ENCODE data around the gene GRIK4.

- TF ChIP-seq PKNOX1 (IDR thresholded peaks at IDR 0.05) (no peak), ZNF274 (IDR thresholded peaks at IDR 0.05; ENCODE audit: borderline replicate concordance, low read depth, low read length) (no peak), ETV6 (IDR thresholded peaks at IDR 0.05; ENCODE audit: borderline replicate concordance in 1 of 2, low read depth in 2 of 2, low read length in 1 of 2) (no peak), ETV6 (CRISPR knock-in tag; IDR thresholded peaks at IDR 0.05; ENCODE audit: borderline replicate concordance) (no peak), FOXA3 (CRISPR knock-in tag; conservative IDR thresholded peaks at IDR 0.05 in 1 of 2, IDR thresholded peaks at IDR 0.05 in 1 of 2) (no peak), PHB2 (IDR thresholded peaks at IDR 0.05; ENCODE audit: low read depth) (no peak), CTCF (IDR thresholded peaks at IDR 0.05 in 2 of 3, conservative IDR thresholded peaks at IDR 0.05 in 1 of 3; ENCODE audit: insufficient read depth in 2 of 3, low read depth in 1 of 3, low read length in 3 of 3) (no peak)
Observed at GRCh38 chr11:120883404-120884080, 372.0 kb downstream of the GRIK4 start.

Data from K562 (cell line).